Amniotic stem cell (primary cell): ENCODE results near the gene CTDSPL.

Experiments
- DNase-seq: peaks from one replicate; lab custom pipeline; 2025; lab: John Stamatoyannopoulos, UW

The CTDSPL gene

GRCh38 chr3:38002940-38003339, 141.3 kb downstream of the CTDSPL start:
- DNase-seq = no peak

- DNase-seq = no peak
These were observed 141.7 kb downstream of the CTDSPL start for GRCh38 chr3:38003371-38003816.

GRCh38 chr3:38003817-38004414, 142.2 kb downstream of the CTDSPL start:
- no peak for DNase-seq

- DNase-seq = peak; percentile 29
These were observed 142.9 kb downstream of the CTDSPL start for GRCh38 chr3:38004415-38005075.

GRCh38 chr3:38005076-38006020, 143.7 kb downstream of the CTDSPL start:
- DNase-seq = no peak

- no peak for DNase-seq
These were observed 144.4 kb downstream of the CTDSPL start for GRCh38 chr3:38006031-38006430.

GRCh38 chr3:38006445-38006995, 144.8 kb downstream of the CTDSPL start:
- no peak for DNase-seq

- no peak for DNase-seq
These were observed 146.0 kb downstream of the CTDSPL start for GRCh38 chr3:38007754-38008090.

- DNase-seq = no peak
These were observed 146.6 kb downstream of the CTDSPL start for GRCh38 chr3:38008191-38008701.

- DNase-seq = no peak
These were observed 147.4 kb downstream of the CTDSPL start for GRCh38 chr3:38008971-38009580.

GRCh38 chr3:38009807-38010591, 148.3 kb downstream of the CTDSPL start:
- DNase-seq = no peak

- no peak for DNase-seq
These were observed 149.4 kb downstream of the CTDSPL start for GRCh38 chr3:38011111-38011510.

- DNase-seq = no peak
These were observed 153.8 kb downstream of the CTDSPL start for GRCh38 chr3:38015485-38015884.

GRCh38 chr3:38015984-38016383, 154.3 kb downstream of the CTDSPL start:
- DNase-seq = no peak

GRCh38 chr3:38016410-38016809, 154.7 kb downstream of the CTDSPL start:
- DNase-seq = no peak

- no peak for DNase-seq
These were observed 155.3 kb downstream of the CTDSPL start for GRCh38 chr3:38016847-38017444.

GRCh38 chr3:38017445-38018295, 156.0 kb downstream of the CTDSPL start:
- DNase-seq = no peak

GRCh38 chr3:38018296-38019266, 156.9 kb downstream of the CTDSPL start:
- no peak for DNase-seq
